Measurements from ENCODE around the gene BTBD9. TPM values are rescaled to one million over a fixed set of nuclear protein-coding genes. Genes with fewer than 3 reads are reported as not detected.

The BTBD9 gene
- total and polyA plus RNA-seq, 9 of the 15 experiments (the other 6 are each of a cell fraction or from before 2014, with no cell fraction given) = 0.08 to 1.6 (median 0.58) TPM

DNA sequence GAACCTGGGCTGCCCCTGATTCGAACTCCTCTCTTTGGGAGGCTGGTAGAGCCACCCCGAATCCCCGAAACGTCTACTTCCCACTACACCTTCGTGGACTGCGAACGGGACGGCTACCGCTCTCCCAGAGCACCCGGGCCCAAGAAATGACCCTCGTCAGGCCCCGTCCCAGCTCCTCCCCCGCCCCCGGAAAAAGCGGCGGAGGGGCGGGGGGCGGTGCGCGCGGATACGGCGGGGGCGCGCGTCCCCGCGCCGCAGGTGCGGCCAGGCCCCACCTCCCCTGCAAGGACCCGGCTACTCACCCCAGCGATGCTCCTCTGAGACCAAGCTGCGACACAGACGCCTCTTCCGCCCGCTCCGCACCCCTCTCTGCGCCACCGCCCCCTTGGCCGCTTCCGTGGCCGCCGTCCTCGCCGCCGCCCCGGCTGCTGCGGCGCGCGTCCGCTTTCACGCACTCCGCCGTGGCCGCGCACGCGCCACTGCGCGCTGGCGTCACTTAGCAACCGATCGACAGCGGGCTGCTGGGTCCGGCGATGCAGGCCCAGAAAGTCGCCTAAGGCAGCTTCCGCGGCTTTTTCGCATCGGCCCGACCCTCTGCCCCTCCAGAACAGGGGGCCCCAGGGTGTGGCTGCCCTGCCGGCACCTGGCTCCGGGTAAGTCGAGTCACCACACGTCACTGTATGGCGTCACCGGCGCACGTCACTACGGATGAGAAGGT, at the start of gene BTBD9 (continued):
- TF ChIP-seq CCNT2 (IDR thresholded peaks at IDR 0.05; ENCODE audit: borderline replicate concordance, extremely low read depth, insufficient read length, low read depth, low read length) = peak; percentile 27
- TF ChIP-seq ZHX1 (conservative IDR thresholded peaks at IDR 0.05; ENCODE audit: low read length) = no peak
- no peak for TF ChIP-seq POLR2B (IDR thresholded peaks at IDR 0.05; ENCODE audit: low read depth, partially characterized antibody)
- no peak for TF ChIP-seq ZNF124 (CRISPR knock-in tag; IDR thresholded peaks at IDR 0.05)
- no peak for TF ChIP-seq BRD4 (IDR thresholded peaks at IDR 0.05)
- no peak for TF ChIP-seq STAG1 (CRISPR knock-in tag; IDR thresholded peaks at IDR 0.05; ENCODE audit: borderline replicate concordance)
- no peak for TF ChIP-seq HMG20B (CRISPR knock-in tag; IDR thresholded peaks at IDR 0.05)
- 0 out of 2 replicates have a peak, but pooled peaks have one; percentile 4 for TF ChIP-seq SMC3 (conservative IDR thresholded peaks at IDR 0.05; ENCODE audit: insufficient read depth, low read depth, low read length)
- peak; percentile 36; the same call in 1 of the 2 replicates for TF ChIP-seq TFAP4 (CRISPR knock-in tag; IDR thresholded peaks at IDR 0.05; ENCODE audit: borderline replicate concordance)
- TF ChIP-seq PCBP2 (IDR thresholded peaks at IDR 0.05; ENCODE audit: low read depth, low read length, poor library complexity, severe bottlenecking) = no peak
- TF ChIP-seq NFE2 (IDR thresholded peaks at IDR 0.05; ENCODE audit: low read depth) = no peak
- TF ChIP-seq PHF8 (IDR thresholded peaks at IDR 0.05; ENCODE audit: borderline replicate concordance, low read length) = peak; percentile 74; the same call in 1 of the 2 replicates
- TF ChIP-seq, protein P1, sequence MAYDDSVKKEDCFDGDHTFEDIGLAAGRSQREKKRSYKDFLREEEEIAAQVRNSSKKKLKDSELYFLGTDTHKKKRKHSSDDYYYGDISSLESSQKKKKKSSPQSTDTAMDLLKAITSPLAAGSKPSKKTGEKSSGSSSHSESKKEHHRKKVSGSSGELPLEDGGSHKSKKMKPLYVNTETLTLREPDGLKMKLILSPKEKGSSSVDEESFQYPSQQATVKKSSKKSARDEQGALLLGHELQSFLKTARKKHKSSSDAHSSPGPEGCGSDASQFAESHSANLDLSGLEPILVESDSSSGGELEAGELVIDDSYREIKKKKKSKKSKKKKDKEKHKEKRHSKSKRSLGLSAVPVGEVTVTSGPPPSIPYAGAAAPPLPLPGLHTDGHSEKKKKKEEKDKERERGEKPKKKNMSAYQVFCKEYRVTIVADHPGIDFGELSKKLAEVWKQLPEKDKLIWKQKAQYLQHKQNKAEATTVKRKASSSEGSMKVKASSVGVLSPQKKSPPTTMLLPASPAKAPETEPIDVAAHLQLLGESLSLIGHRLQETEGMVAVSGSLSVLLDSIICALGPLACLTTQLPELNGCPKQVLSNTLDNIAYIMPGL (CRISPR knock-in tag; IDR thresholded peaks at IDR 0.05) = no peak
- TF ChIP-seq NCOA1 (IDR thresholded peaks at IDR 0.05; ENCODE audit: low read depth) = peak; percentile 94
- no peak for TF ChIP-seq TCFL5 (CRISPR knock-in tag; conservative IDR thresholded peaks at IDR 0.05)
- TF ChIP-seq PBX2 (CRISPR knock-in tag; IDR thresholded peaks at IDR 0.05; ENCODE audit: low read depth) = no peak
- TF ChIP-seq PBX2 (tag; conservative IDR thresholded peaks at IDR 0.05; ENCODE audit: low read depth) = no peak
- TF ChIP-seq MECOM (CRISPR knock-in tag; IDR thresholded peaks at IDR 0.05) = no peak
- no peak for TF ChIP-seq ILF3 (IDR thresholded peaks at IDR 0.05; ENCODE audit: borderline replicate concordance)
- TF ChIP-seq SOX6 (IDR thresholded peaks at IDR 0.05) = no peak
- TF ChIP-seq ZNF507 (tag; conservative IDR thresholded peaks at IDR 0.05) = no peak
